Skeletal muscle tissue (tissue), 4 donors: ENCODE data around the gene PRKAG3. TPM values are rescaled to one million over a fixed set of nuclear protein-coding genes. Genes with fewer than 3 reads are reported as not detected.

Experiments
- H3K27ac ChIP-seq: one replicate; pipeline ENCODE4 v1.7.0; 2013; ENCODE audit warnings: mild to moderate bottlenecking, low read depth, low read length, inconsistent platforms
- H3K27me3 ChIP-seq, 3 donors: one replicate each; pipeline ENCODE4 v1.7.0; 2013; ENCODE audit warnings: low read length in 3 of 3; ENCODE audit not compliant: control insufficient read depth in 3 of 3, insufficient read depth in 3 of 3
- H3K36me3 ChIP-seq, 3 donors: one replicate each; pipeline ENCODE4 v1.7.0; 2013; ENCODE audit warnings: low read length in 3 of 3; ENCODE audit not compliant: control insufficient read depth in 3 of 3, insufficient read depth in 3 of 3
- H3K4me1 ChIP-seq, 3 donors: one replicate each; pipeline ENCODE4 v1.7.0; 2013; ENCODE audit warnings: low read length in 3 of 3, mild to moderate bottlenecking in 3 of 3; ENCODE audit not compliant: control insufficient read depth in 3 of 3, insufficient read depth in 3 of 3
- H3K4me3 ChIP-seq, 3 donors: one replicate each; pipeline ENCODE4 v1.7.0; 2013; ENCODE audit warnings: low read length in 3 of 3
- H3K9ac ChIP-seq, 3 donors: one replicate each; pipeline ENCODE4 v1.7.0; 2013; ENCODE audit warnings: low read length in 3 of 3, mild to moderate bottlenecking in 3 of 3, moderate library complexity in 2 of 3, low read depth in 1 of 3
- H3K9me3 ChIP-seq, 3 donors: one replicate each; pipeline ENCODE4 v1.7.0; 2013; ENCODE audit warnings: low read length in 3 of 3; ENCODE audit not compliant: control insufficient read depth in 3 of 3
- total RNA-seq: library from RNA; depleted of rRNA; stranded (reverse); fragments of >200 nt; gene quantifications from one replicate; pipeline ENCODE4 v1.2.3, GENCODE V29; 2014
- donor health status: Osteomylitis.

PRKAG3 gene
- total RNA-seq, 1 donor from 2014 or later = 9.9 TPM

DNA sequence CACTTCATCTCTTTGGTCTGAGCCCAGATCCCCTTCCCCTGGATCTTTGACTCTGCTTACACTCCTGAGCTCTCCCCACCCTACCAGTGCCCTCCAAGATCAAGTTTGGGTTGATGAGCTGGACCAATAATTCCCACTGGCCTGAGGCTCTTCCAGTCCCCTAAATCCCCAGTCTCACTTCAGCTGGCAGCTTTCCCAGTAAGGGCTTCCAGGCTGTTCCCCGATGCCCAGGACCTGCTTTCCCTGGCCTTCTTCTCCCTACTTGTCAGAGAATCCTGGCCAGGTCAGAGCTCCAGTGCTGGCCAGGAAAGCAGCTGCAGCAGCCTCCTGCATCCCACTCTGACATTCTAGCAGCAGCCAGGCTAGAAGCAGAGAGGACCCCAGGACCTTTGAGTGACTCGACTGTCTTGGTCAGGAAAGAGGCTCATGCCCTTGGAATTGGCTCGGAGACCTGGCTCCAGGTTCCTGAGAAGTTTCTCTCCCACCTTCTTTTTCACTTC lies 31.5 kb upstream of the PRKAG3 start:
- Histone ChIP-seq H3K36me3 (no peaks in the 10 kb centered on the region), H3K9ac (no peak overlapping the region), H3K4me1 (peaks cover 12 to 32% (median 18%) of the 10 kb centered on the region in 3 donors), H3K4me3 (no peak overlapping the region), H3K27me3 (peaks cover 42 to 53% (median 52%) of the 10 kb centered on the region in 3 donors), H3K27ac (no peak overlapping the region), H3K9me3 (no peaks in the 10 kb centered on the region)

DNA sequence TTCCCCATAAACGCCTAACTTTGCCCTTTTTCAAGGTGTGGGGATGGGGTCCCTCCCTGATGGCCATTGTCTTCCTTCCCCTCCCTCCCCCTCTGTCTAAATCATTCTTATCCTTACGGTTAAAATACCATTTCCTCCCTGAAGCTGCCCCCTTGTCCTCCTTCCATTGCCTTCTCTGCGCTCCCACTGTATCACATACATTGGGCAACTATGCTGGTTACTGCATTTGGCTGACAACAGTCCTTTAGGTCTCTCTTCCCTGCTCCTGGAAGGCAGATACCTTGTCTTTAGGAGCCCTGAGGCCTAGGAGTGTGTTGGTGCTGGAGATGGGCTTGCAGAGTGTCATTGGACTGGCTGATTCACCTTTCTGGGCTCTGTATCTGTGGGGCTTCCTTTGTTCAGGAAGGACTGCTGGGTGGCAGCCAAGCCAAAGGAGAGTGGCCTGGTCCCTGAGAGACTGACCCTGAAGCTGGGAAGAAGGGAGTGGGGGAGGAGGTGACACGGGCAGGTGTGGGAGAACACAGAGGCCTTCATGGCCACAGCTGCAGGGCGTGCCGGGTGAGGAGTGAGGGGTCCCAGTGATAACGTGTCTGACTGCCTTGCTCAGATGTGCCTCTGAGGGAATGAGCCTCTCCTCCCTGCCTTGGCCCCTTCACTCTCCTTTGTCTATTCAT lies 30.2 kb upstream of the PRKAG3 start:
- Histone ChIP-seq H3K4me3 (no peak overlapping the region), H3K4me1 (peaks cover 10 to 23% (median 12%) of the 10 kb centered on the region in 3 donors), H3K9ac (no peak overlapping the region), H3K9me3 (no peaks in the 10 kb centered on the region), H3K27ac (no peak overlapping the region), H3K27me3 (peaks cover 42 to 56% (median 53%) of the 10 kb centered on the region in 3 donors), H3K36me3 (no peaks in the 10 kb centered on the region)

DNA sequence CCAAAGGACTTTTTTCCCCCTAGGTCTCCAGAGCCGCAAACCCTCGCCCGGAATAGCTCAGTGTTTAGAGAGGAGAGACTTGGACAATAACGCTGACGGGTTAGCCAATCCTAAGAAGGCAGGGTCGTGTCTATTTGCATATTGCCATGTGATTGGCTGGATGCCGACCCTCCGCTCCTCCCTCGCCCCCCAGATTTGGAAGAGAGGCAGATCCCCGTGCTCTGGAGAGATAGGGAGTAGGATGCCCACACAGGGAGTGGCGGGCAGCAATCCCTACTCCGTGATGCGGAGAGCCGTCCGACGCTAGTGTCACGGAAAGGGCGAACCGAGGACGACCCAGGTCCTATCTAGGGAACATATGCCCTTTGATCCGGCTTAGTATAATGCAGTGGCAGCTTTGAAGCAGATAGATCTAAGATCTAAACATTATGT lies 29.4 kb upstream of the PRKAG3 start:
- H3K27ac ChIP-seq = no peak overlapping the region
- no peaks in the 10 kb centered on the region for H3K36me3 ChIP-seq
- no peaks in the 10 kb centered on the region for H3K9me3 ChIP-seq
- H3K4me3 ChIP-seq = peak overlapping the region in 1 of 3 donors; percentile 19
- peak overlapping the region in 1 of 3 donors; percentile 29 for H3K9ac ChIP-seq
- H3K27me3 ChIP-seq = peaks cover 47 to 57% (median 56%) of the 10 kb centered on the region in 3 donors
- peaks cover 10 to 23% (median 12%) of the 10 kb centered on the region in 3 donors for H3K4me1 ChIP-seq

DNA sequence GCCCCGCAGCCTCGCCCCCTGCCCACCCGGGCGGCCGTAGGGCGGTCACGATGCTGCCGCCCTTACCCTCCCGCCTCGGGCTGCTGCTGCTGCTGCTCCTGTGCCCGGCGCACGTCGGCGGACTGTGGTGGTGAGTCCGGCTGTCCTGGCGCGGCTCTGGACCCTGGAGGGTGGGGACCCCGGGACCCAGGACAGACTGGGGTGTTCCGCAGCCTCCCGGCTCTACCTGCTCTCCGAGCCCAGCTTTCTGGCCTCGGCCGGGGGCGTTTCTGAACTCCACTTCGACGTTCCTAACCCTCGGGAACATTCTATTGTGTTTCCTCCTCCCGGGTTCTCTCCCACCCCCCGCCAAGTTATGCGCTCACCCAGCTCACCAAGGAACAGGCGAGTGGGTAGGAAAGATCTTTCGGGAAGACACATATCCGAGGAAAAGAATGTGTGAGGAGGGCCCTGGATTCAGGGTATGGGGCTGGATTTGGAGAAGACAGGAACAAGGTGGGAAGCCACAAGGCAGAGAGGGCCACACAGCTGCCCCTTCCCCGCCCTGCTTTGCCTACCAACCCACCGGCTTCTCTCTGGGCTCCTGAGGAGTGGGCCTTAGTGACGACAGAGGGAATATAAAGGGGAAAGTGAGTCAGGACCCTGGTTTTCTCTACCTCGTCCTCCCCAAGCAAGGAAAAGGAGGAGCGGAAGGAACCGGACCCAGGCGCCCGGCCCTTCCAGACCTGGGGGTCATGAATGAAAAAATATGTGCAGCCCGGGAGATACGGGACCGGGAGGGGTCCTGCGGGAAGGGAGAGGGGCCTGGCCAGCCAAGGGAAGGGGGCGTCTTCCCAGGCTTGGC lies 28.6 kb upstream of the PRKAG3 start:
- Histone ChIP-seq H3K36me3 (no peaks in the 10 kb centered on the region), H3K4me1 (peaks cover 11 to 23% (median 12%) of the 10 kb centered on the region in 3 donors), H3K27me3 (peaks cover 47 to 62% (median 54%) of the 10 kb centered on the region in 3 donors), H3K27ac (no peak overlapping the region), H3K4me3 (peak overlapping the region; percentile 8 to 60 (median 48)), H3K9ac (peak overlapping the region in 2 of 3 donors; percentile 10 to 57), H3K9me3 (no peaks in the 10 kb centered on the region)

DNA sequence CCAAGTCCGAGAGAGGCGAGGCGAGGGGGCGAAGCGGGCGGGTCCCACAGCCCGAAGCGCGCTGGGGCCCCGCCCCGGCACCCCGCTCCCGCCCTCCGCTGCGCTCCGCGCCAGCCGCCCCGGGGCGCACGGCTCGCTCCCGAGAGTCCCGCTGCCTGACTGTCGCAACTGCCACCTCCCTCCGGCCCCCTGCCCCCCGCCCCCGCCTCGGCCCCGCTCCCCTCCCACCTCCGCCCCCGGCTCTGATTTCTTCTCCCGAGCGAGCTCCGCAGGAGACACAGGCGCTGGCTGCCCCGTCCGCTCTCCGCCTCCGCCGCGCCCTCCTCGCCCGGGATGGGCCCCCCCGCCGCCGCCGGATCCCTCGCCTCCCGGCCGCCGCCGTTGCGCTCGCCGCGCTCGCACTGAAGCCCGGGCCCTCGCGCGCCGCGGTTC lies 28.0 kb upstream of the PRKAG3 start, which contains the start of gene WNT6:
Gene WNT6, plus strand, starts transcription at position 250 of the 432 bp plus-strand sequence. CDS start 233 bp downstream, outside the sequence.
- Histone ChIP-seq H3K4me1 (peaks cover 11 to 23% (median 12%) of the 10 kb centered on the region in 3 donors), H3K27ac (no peak within 1 kb of the TSS)

DNA sequence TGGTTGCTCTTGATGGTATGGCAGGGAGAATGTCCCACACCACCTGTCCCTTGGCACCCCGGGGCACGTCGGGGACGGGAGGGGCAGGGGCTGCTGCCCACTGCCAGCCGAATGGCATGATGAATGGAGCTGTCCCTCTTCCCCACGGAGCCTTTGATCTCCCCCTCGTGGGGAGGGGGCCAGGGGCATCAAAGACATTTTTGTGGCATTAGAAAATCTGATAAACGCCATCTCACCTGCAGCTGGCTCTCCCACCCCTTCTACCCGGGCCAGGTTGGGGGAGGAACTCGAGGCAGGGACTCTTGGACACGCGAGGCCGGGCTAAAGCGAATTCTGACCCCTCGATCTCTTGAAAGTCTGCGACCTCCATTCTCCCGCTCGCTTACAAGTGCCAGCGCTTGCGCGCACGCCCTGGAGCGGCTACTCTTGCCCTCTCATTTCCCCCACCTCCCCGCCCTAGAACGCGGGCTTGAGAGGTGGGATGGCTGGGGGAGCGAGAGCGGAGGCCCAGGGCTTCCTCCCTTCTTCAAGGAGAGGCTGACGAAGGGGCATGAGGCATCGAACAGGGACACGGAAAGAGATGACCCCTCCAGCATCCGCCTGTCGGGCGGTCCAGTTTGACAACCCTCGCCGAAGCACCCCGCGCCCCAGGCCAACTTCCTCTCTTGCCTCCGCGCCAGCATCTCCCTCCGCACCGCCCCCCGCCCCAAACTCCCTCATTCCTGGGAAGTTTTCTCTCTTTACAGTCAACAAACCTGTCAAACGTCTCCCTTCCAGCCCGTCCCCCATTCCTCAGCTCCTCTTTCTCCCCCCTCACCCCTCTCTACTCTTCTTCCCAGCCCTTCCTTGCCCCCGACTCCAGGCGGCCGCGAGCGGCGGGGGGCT lies 27.3 kb upstream of the PRKAG3 start:
- Histone ChIP-seq H3K27me3 (peaks cover 44 to 64% (median 50%) of the 10 kb centered on the region in 3 donors), H3K27ac (no peak overlapping the region), H3K4me1 (peaks cover 11 to 23% (median 12%) of the 10 kb centered on the region in 3 donors), H3K9ac (no peak overlapping the region), H3K9me3 (no peaks in the 10 kb centered on the region), H3K36me3 (no peaks in the 10 kb centered on the region), H3K4me3 (peak overlapping the region in 1 of 3 donors; percentile 13)

More for the DNA sequence above, 28.0 kb upstream of the PRKAG3 start, which contains the start of gene WNT6:
- Histone ChIP-seq H3K4me3 (peak within 1 kb of the TSS; percentile 8 to 60 (median 48)), H3K9me3 (no peaks in the 10 kb centered on the region), H3K36me3 (no peaks in the 10 kb centered on the region), H3K27me3 (peaks cover 44 to 63% (median 50%) of the 10 kb centered on the region in 3 donors), H3K9ac (peak within 1 kb of the TSS in 2 of 3 donors; percentile 10 to 57)

DNA sequence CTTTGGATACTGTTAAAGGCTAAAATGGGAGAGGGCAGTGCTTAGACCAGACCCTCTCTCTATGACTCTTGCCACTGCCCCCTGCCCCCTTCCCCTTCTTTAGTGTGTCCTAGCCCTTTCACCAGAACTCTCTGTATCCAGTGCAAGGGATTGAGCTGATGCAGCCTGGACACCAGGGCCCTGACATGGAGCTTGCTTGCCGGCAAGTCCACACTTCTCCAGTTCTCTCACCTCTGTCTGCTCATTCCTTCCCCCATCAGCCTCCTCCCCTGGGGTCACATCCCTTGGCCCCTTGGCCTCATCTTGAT lies 26.5 kb upstream of the PRKAG3 start:
- H3K9ac ChIP-seq = no peak overlapping the region
- peaks cover 13 to 25% (median 16%) of the 10 kb centered on the region in 3 donors for H3K4me1 ChIP-seq
- H3K9me3 ChIP-seq = no peaks in the 10 kb centered on the region
- H3K36me3 ChIP-seq = no peaks in the 10 kb centered on the region
- no peak overlapping the region for H3K27ac ChIP-seq
- no peak overlapping the region for H3K4me3 ChIP-seq
- peaks cover 42 to 62% (median 44%) of the 10 kb centered on the region in 3 donors for H3K27me3 ChIP-seq

DNA sequence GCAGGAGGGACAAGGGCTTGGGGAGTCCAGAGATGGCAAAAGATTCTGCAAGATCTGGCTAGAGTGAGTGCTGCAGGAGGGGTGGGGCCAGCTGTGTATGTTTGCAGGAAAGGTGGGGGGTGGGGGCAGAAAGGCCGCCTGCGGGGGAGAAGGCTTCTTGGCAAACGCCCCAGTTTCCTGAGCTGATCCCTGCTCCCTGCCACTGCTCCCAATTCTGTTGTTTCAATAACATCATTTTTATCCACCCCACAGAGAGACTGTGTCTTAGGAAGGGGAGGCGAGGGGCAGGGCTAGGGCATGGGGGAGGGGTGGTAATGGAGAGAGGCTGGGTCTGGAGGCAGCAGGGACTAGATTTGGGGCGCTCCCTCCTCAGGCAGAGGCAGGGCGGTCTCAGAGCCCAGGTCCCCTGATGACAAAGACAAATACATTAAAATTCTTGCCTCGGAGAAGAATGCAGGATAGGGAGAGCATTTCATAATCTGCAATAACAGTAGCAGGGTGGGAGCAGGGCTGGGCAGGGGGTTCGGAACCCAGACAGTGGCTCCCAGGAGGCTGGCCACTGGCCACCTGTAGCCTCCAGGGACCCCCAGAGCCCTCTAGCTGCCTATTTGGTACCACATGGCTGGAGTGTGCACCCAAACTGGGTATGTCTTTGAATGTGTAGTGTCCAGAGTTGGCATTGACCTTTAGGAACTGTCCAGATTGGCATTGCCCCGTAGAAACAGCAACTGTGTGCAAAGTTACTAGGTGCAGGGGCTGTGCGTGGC lies 26.0 kb upstream of the PRKAG3 start:
- Histone ChIP-seq H3K4me1 (peaks cover 15 to 27% (median 18%) of the 10 kb centered on the region in 3 donors), H3K9me3 (no peaks in the 10 kb centered on the region), H3K27ac (no peak overlapping the region), H3K9ac (no peak overlapping the region), H3K27me3 (peaks cover 37 to 61% (median 40%) of the 10 kb centered on the region in 3 donors), H3K36me3 (no peaks in the 10 kb centered on the region), H3K4me3 (no peak overlapping the region)

DNA sequence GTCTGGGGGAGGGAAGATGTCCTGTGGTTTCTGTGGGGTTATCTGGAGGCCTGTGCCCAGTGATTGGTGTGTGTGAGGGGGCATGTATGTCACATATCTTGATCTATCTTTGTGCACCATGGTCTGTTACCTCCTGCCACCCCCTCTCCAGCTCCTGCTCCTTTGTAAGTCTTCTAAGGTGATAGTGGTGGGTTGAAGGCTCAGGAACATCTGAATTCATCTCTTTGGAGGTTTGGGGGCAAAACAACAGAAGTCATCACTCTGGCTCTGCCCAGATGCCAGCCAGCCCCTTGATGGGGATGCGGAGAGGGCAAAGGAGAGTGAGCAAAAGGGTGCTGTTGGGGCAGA lies 25.3 kb upstream of the PRKAG3 start:
- Histone ChIP-seq H3K27me3 (peaks cover 35 to 56% (median 36%) of the 10 kb centered on the region in 3 donors), H3K4me1 (peaks cover 15 to 27% (median 18%) of the 10 kb centered on the region in 3 donors), H3K36me3 (no peaks in the 10 kb centered on the region), H3K27ac (no peak overlapping the region), H3K4me3 (no peak overlapping the region), H3K9me3 (no peaks in the 10 kb centered on the region), H3K9ac (no peak overlapping the region)
